HepG2 (cell line): ENCODE results near the gene RNASE13. TPM values are rescaled to one million over a fixed set of nuclear protein-coding genes. Genes with fewer than 3 reads are reported as not detected.
A peak's percentile ranks its signal among the peaks of the same experiment; 100 is the strongest.

Source experiments
- AKAP8 ChIP-seq: sonication (generic); formaldehyde crosslinking; IDR thresholded peaks from 2 replicates; pipeline ENCODE4 v1.5.1; 2020; ENCODE audit warnings: mild to moderate bottlenecking, missing genetic modification reagents
- CAMTA2 ChIP-seq: sonication (generic); formaldehyde crosslinking; IDR thresholded peaks from 2 replicates; pipeline ENCODE4 v1.4.0; 2020; ENCODE audit warnings: mild to moderate bottlenecking, missing genetic modification reagents, borderline replicate concordance
- CENPT ChIP-seq: sonication (generic); formaldehyde crosslinking; IDR thresholded peaks from 2 replicates; pipeline ENCODE4 v1.8.0; 2022; ENCODE audit warnings: low read depth, mild to moderate bottlenecking, moderate library complexity, missing genetic modification reagents
- HBP1 ChIP-seq: IDR thresholded peaks from 2 replicates; pipeline ENCODE4 v1.6.1; 2016; ENCODE audit warnings: low read depth, control low read depth
- HOXA7 ChIP-seq: sonication (generic); formaldehyde crosslinking; IDR thresholded peaks from 2 replicates; pipeline ENCODE4 v1.8.1; 2022; ENCODE audit warnings: mild to moderate bottlenecking, missing genetic modification reagents, moderate library complexity
- IRX3 ChIP-seq: sonication (generic); formaldehyde crosslinking; IDR thresholded peaks from 2 replicates; pipeline ENCODE4 v1.8.1; 2023; ENCODE audit warnings: mild to moderate bottlenecking, low read depth, missing genetic modification reagents, borderline replicate concordance
- KDM2A ChIP-seq: sonication (generic); formaldehyde crosslinking; IDR thresholded peaks from 2 replicates; pipeline ENCODE4 v1.4.0; 2020; ENCODE audit warnings: low read depth, missing genetic modification reagents, borderline replicate concordance
- KDM3A ChIP-seq: IDR thresholded peaks from 2 replicates; pipeline ENCODE4 v1.6.1; 2018; ENCODE audit warnings: low read depth, missing compliant biosample characterization
- MLXIP ChIP-seq: sonication (generic); formaldehyde crosslinking; IDR thresholded peaks from 2 replicates; pipeline ENCODE4 v1.9.0; 2021; ENCODE audit warnings: missing genetic modification reagents, borderline replicate concordance
- PBX3 ChIP-seq: sonication (generic); formaldehyde crosslinking; IDR thresholded peaks from 2 replicates; pipeline ENCODE4 v1.8.1; 2023; ENCODE audit warnings: missing genetic modification reagents, inconsistent platforms, borderline replicate concordance
- PHF20 ChIP-seq: sonication (generic); formaldehyde crosslinking; IDR thresholded peaks from 2 replicates; pipeline ENCODE4 v1.5.0; 2020; ENCODE audit warnings: mild to moderate bottlenecking, missing genetic modification reagents
- POGZ ChIP-seq: sonication (generic); formaldehyde crosslinking; IDR thresholded peaks from 2 replicates; pipeline ENCODE4 v1.4.0; 2020; ENCODE audit warnings: mild to moderate bottlenecking, missing genetic modification reagents
- TARDBP ChIP-seq: sonication (generic); formaldehyde crosslinking; IDR thresholded peaks from 2 replicates; pipeline ENCODE4 v1.8.0; 2022; ENCODE audit warnings: mild to moderate bottlenecking, missing genetic modification reagents
- TBX3 ChIP-seq: fragments of 450-650 bp; IDR thresholded peaks from 2 replicates; pipeline ENCODE4 v1.6.1; 2017; ENCODE audit warnings: antibody characterized with exemption, mild to moderate bottlenecking, inconsistent platforms, borderline replicate concordance
- ZFP90 ChIP-seq: sonication (generic); formaldehyde crosslinking; IDR thresholded peaks from 2 replicates; pipeline ENCODE4 v1.8.0; 2022; ENCODE audit warnings: missing genetic modification reagents, mild to moderate bottlenecking, inconsistent platforms, borderline replicate concordance
- ZNF230 ChIP-seq: sonication (generic); formaldehyde crosslinking; IDR thresholded peaks from 2 replicates; pipeline ENCODE4 v1.4.0; 2020; ENCODE audit warnings: mild to moderate bottlenecking, missing genetic modification reagents
- ZNF282 ChIP-seq: fragments of 450-650 bp; IDR thresholded peaks from 2 replicates; pipeline ENCODE4 v1.6.1; 2018; ENCODE audit not compliant: partially characterized antibody
- ZNF337 ChIP-seq: sonication (generic); formaldehyde crosslinking; IDR thresholded peaks from 2 replicates; pipeline ENCODE4 v1.5.1; 2020; ENCODE audit warnings: missing genetic modification reagents, low read depth, mild to moderate bottlenecking, borderline replicate concordance
- ZNF451 ChIP-seq: sonication (generic); formaldehyde crosslinking; IDR thresholded peaks from 2 replicates; pipeline ENCODE4 v1.5.0; 2020; ENCODE audit warnings: mild to moderate bottlenecking, missing genetic modification reagents
- ZNF589 ChIP-seq: sonication (generic); formaldehyde crosslinking; conservative IDR thresholded peaks from 2 replicates; pipeline ENCODE4 v1.8.0; 2022; ENCODE audit warnings: mild to moderate bottlenecking, moderate library complexity, missing genetic modification reagents
- polyA plus RNA-seq, 8 experiments: library from polyadenylated mRNA; depleted of rRNA in 3 of 8; stranded (reverse) in 7 of 8; unstranded in 1 of 8; fragments of >200 nt; fragmentation: Illumina TruSeq in 4 of 8; extraction: Trizol in 4 of 8; gene quantifications; 2 replicates each; pipeline versions ENCODE4 v1.2.1 to v1.2.3, GENCODE V29; 2011 to 2016; ENCODE audit warnings: low read depth in 4 of 8, missing spikeins in 1 of 8, mixed read lengths in 1 of 8; ENCODE audit not compliant: insufficient read depth in 1 of 8
- total RNA-seq, 5 experiments: library from RNA; depleted of rRNA; stranded (reverse); fragments of >200 nt; fragmentation: Illumina TruSeq; extraction: Trizol; gene quantifications; 2 replicates each; pipeline ENCODE4 v1.2.3, GENCODE V29; 2016; ENCODE audit warnings: low read depth in 1 of 5
- TF ChIP-seq, protein P1 (sequence below): sonication (generic); formaldehyde crosslinking; IDR thresholded peaks from 2 replicates; pipeline ENCODE4 v1.4.0; 2020; ENCODE audit warnings: mild to moderate bottlenecking, low read depth, missing genetic modification reagents

Gene RNASE13
- total and polyA plus RNA-seq, 2 of the 13 experiments (the other 11 are each of a cell fraction or from before 2014, with no cell fraction given), result 1.0 TPM; not detected in 1

DNA sequence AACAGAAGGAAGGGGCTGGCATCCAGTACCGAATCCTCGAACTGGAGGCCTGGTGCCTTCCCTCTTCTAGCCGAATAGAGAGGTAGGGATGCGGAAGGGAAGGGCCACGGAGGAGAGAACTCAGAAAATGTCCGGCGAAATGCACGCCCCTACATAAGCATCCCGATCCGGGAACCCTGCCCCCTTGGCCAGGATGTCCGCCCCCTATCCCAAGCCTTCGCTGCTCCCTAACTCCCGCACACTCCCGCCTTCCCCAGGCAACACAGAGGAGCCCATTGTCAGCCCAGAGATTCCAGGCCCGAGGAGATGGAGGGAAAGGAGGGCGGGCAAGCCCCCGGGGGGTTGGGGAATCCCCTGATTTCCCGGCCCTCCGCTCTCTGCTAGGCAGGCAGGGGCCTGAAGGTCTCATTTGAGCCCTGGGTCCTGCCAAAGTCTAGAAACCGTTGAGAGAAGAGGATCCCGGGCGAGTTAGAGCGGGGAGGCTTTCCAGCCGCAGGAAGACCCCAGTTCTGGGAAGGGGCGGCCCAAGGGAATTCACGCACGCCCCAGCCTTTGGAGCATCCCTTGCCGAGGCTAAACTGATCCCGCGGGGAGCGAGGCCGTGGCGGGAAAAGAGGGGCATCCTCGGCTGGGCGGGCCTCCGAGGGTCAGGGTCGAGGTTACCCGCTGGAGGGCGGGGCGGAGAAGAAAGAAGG is 34.9 kb upstream of the RNASE13 start (continued):
- TF ChIP-seq HBP1 (CRISPR knock-in tag) (no peak; the same call in 1 of the 2 replicates), CAMTA2 (CRISPR knock-in tag) (0 out of 2 replicates have a peak, but pooled peaks have one; percentile 85), HOXA7 (CRISPR knock-in tag) (no peak), IRX3 (CRISPR knock-in tag) (no peak), ZFP90 (CRISPR knock-in tag) (no peak; the same call in 1 of the 2 replicates), ZNF451 (CRISPR knock-in tag) (no peak), ZNF282 (no peak), PBX3 (CRISPR knock-in tag) (no peak), POGZ (CRISPR knock-in tag) (no peak; the same call in 1 of the 2 replicates), AKAP8 (CRISPR knock-in tag) (no peak), PHF20 (no peak), ZNF230 (CRISPR knock-in tag) (peak; percentile 31; the same call in 1 of the 2 replicates), KDM3A (CRISPR knock-in tag) (no peak), TARDBP (CRISPR knock-in tag) (peak; percentile 31; the same call in 1 of the 2 replicates), ZNF337 (CRISPR knock-in tag) (0 out of 2 replicates have a peak, but pooled peaks have one; percentile 15), MLXIP (CRISPR knock-in tag) (no peak), CENPT (CRISPR knock-in tag) (no peak), KDM2A (CRISPR knock-in tag) (peak; percentile 68; the same call in 1 of the 2 replicates), TBX3 (no peak), ZNF589 (CRISPR knock-in tag) (no peak; the same call in 1 of the 2 replicates)
- TF ChIP-seq, protein P1, sequence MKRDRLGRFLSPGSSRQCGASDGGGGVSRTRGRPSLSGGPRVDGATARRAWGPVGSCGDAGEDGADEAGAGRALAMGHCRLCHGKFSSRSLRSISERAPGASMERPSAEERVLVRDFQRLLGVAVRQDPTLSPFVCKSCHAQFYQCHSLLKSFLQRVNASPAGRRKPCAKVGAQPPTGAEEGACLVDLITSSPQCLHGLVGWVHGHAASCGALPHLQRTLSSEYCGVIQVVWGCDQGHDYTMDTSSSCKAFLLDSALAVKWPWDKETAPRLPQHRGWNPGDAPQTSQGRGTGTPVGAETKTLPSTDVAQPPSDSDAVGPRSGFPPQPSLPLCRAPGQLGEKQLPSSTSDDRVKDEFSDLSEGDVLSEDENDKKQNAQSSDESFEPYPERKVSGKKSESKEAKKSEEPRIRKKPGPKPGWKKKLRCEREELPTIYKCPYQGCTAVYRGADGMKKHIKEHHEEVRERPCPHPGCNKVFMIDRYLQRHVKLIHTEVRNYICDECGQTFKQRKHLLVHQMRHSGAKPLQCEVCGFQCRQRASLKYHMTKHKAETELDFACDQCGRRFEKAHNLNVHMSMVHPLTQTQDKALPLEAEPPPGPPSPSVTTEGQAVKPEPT (CRISPR knock-in tag), result peak; percentile 21; the same call in 1 of the 2 replicates
